ENCODE measurements around the gene TRAF3.
"Not testable (repeated sequence)": the region's sequence is repeated elsewhere in the genome, so short reads cannot be mapped to it uniquely, and the experiment has no call there.

Gene TRAF3

DNA sequence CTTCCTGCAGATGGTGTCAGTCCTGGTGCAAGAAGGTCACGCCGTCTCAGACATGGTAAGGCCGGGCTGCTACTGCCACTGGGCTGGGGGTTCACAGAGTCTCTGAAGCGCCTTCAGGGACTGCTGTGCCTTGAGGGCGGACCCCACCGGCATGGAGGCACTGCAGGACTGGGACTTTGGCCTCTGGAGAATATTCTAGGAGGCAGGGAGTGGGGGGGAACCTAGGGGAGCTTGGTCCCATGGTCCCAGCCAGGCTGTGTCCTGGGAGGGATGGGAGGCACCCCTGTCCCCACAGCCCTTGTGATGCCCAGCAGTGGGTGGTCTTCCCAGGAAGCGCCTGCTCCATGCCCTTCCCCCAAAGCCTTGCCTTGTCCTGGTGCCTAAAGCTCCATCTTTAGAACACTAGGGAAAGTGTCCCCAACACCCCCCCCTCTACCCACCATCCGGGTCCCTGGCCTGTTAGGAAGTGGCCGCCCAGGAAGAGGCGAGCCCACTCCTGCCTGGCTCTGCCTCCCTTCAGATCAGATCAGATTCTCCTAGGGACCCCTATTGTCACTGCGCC lies 146.8 kb downstream of the TRAF3 start:
- no peaks in the 10 kb centered on the region for H3K36me3 Mint-ChIP-seq
- H3K27ac Mint-ChIP-seq, result peak overlapping the region; percentile 65
- H3K4me3 Mint-ChIP-seq, result no peak overlapping the region
- H3K4me1 Mint-ChIP-seq, result peaks cover 14 to 20% of the 10 kb centered on the region in 2 donors
- no peaks in the 10 kb centered on the region for H3K9me3 Mint-ChIP-seq
- DNase-seq (no peak), ATAC-seq (replicated peaks) (no peak)
- H3K27me3 Mint-ChIP-seq, result peaks cover 16 to 35% of the 10 kb centered on the region in 2 donors

- Mint-ChIP-seq H3K4me3 (no peak overlapping the region), H3K36me3 (no peaks in the 10 kb centered on the region), H3K27me3 (peaks cover 16 to 35% of the 10 kb centered on the region in 2 donors), H3K27ac (no peak overlapping the region), H3K4me1 (peaks cover 16 to 25% of the 10 kb centered on the region in 2 donors), H3K9me3 (no peaks in the 10 kb centered on the region)
- ATAC-seq (replicated peaks), result no peak
- DNase-seq, result no peak
Observed at GRCh38 chr14:102924632-102925588, 147.7 kb downstream of the TRAF3 start.

DNA sequence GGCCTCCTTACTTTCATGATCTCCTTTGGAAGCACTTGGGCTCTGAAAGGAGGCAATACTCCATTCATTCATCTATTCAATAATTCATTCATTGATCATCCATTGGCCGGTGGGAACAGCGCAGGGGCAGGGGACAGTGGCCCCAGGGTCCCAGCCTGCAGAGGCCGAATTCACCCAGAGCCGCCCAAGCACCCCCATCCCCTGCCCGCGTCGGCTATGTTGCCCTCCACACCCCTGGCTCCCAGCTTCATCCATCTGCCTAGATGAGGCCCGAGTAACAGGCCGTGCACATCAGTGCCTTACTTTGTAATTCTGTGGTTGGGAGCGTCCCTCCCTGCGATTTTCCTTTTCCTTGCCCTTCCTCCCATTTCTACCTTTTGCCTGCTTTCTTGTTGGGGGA lies 148.4 kb downstream of the TRAF3 start:
- no peaks in the 10 kb centered on the region for H3K9me3 Mint-ChIP-seq
- H3K27me3 Mint-ChIP-seq, result peaks cover 17 to 36% of the 10 kb centered on the region in 2 donors
- ATAC-seq (replicated peaks) (no peak), DNase-seq (no peak)
- no peaks in the 10 kb centered on the region for H3K36me3 Mint-ChIP-seq
- H3K4me3 Mint-ChIP-seq, result no peak overlapping the region
- H3K27ac Mint-ChIP-seq, result no peak overlapping the region
- H3K4me1 Mint-ChIP-seq, result peaks cover 17 to 25% of the 10 kb centered on the region in 2 donors

DNA sequence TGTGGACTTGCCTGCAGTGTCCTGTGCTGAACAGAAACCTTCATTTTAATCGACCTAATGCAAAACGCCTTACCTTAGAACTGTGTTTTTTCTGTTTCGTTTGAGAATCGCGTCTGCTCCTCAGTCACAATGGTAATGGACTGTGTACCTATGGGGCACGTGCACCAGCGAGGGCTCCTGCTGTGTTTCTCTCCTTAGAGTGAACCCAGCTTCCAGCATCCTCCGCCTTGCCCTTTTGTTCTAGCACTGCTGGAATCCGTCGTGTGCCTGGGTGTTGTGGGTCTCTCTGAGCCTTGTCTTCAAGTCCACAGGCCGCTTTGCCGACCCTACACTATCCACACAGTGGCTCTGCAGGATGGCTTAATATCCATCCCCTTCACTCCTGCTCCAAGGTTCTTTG lies 148.9 kb downstream of the TRAF3 start:
- Mint-ChIP-seq H3K36me3 (no peaks in the 10 kb centered on the region), H3K4me3 (no peak overlapping the region)

DNA sequence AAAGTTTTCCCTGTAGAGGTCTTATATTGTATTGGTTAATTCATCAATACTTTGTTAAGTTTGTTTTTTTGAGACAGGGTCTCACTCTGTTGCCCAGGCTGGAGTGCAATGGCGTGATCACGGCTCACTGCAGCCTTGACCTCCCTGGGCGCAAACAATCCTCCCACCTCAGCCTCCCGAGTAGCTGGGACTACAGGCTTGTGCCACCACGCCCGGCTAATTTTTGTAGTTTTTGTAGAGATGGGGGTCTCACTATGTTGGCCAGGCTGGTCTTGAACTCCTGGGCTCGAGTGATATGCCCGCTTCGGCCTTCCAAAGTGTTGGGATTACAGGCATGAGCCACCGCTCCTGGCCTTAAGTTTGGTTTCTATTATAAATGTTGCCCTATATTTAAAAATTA lies 149.6 kb downstream of the TRAF3 start:
- H3K4me3 Mint-ChIP-seq; H3K27ac Mint-ChIP-seq; ATAC-seq (replicated peaks); DNase-seq; H3K36me3 Mint-ChIP-seq; H3K9me3 Mint-ChIP-seq: not testable (repeated sequence)
- H3K4me1 Mint-ChIP-seq, result peaks cover 19 to 25% of the 10 kb centered on the region in 2 donors
- H3K27me3 Mint-ChIP-seq, result peaks cover 19 to 40% of the 10 kb centered on the region in 2 donors

More for the DNA sequence above, 148.9 kb downstream of the TRAF3 start:
- Mint-ChIP-seq H3K4me1 (peaks cover 19 to 25% of the 10 kb centered on the region in 2 donors), H3K27ac (no peak overlapping the region), H3K9me3 (no peaks in the 10 kb centered on the region), H3K27me3 (peaks cover 19 to 40% of the 10 kb centered on the region in 2 donors)
- no peak for ATAC-seq (replicated peaks)
- DNase-seq, result no peak

GRCh38 chr14:102927346-102927877 lies 150.2 kb downstream of the TRAF3 start:
- no peak for ATAC-seq (replicated peaks)
- Mint-ChIP-seq H3K4me1 (peaks cover 20 to 25% of the 10 kb centered on the region in 2 donors), H3K36me3 (no peaks in the 10 kb centered on the region), H3K4me3 (peak overlapping the region; percentile 17 to 75), H3K27me3 (peaks cover 19 to 40% of the 10 kb centered on the region in 2 donors), H3K27ac (peak overlapping the region; percentile 80), H3K9me3 (no peaks in the 10 kb centered on the region)
- no peak for DNase-seq

GRCh38 chr14:102927878-102928411 lies 150.7 kb downstream of the TRAF3 start:
- peak; percentile 22 to 26 for ATAC-seq (replicated peaks)
- Mint-ChIP-seq H3K27me3 (peaks cover 19 to 40% of the 10 kb centered on the region in 2 donors), H3K36me3 (no peaks in the 10 kb centered on the region), H3K27ac (no peak overlapping the region), H3K9me3 (no peaks in the 10 kb centered on the region), H3K4me1 (peaks cover 20 to 24% of the 10 kb centered on the region in 2 donors), H3K4me3 (peak overlapping the region; percentile 73 to 75)
- no peak for DNase-seq

- peaks cover 18 to 20% of the 10 kb centered on the region in 2 donors for H3K4me1 Mint-ChIP-seq
Observed at GRCh38 chr14:102928412-102929240, 151.4 kb downstream of the TRAF3 start.

DNA sequence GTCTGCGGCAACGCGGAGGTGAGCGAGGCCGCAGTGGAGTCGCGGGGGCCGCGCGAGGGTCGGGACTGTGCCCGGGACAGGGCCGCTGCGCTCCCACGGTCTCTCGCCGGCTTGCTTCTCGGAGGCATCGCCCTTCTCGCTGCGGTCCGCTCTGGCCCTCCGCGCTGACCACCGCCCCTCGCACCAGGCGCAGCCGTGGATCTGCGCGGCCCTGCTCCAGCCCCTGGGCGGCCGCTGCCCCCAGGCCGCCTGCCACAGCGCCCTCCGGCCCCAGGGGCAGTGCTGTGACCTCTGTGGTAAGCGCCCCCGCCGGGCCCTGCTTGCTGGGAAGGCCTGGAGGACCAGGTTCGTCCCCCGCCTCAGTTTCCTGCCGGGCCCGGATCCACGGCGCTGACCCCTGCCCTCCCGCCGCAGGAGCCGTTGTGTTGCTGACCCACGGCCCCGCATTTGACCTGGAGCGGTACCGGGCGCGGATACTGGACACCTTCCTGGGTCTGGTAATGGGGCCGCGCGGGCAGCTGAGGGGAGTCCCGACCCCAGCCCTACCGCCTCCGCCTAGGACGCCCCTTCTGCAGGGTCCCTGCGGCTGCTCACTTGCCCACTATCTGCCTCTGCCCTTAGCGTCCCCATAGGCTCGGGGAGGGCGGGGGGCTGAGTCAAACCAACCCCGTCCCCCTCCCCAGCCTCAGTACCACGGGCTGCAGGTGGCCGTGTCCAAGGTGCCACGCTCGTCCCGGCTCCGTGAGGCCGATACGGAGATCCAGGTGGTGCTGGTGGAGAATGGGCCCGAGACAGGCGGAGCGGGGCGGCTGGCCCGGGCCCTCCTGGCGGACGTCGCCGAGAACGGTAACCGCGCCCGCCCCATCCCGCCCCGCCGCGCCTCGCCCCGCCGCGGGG lies 152.2 kb downstream of the TRAF3 start:
- Mint-ChIP-seq H3K27me3 (peaks cover 19 to 29% of the 10 kb centered on the region in 2 donors), H3K36me3 (peaks cover 11% of the 10 kb centered on the region in 2 donors), H3K9me3 (no peaks in the 10 kb centered on the region), H3K4me3 (peak overlapping the region; percentile 46 to 62), H3K4me1 (peaks cover 15% of the 10 kb centered on the region in 2 donors), H3K27ac (no peak overlapping the region)
- DNase-seq, result no peak
- ATAC-seq (replicated peaks), result no peak

More at GRCh38 chr14:102928412-102929240, 151.4 kb downstream of the TRAF3 start:
- H3K36me3 Mint-ChIP-seq, result peaks cover 6 to 7% of the 10 kb centered on the region in 2 donors
- H3K4me3 Mint-ChIP-seq, result peak overlapping the region; percentile 73 to 75
- H3K9me3 Mint-ChIP-seq, result no peaks in the 10 kb centered on the region
- peaks cover 19 to 35% of the 10 kb centered on the region in 2 donors for H3K27me3 Mint-ChIP-seq
- DNase-seq (peak; percentile 49), ATAC-seq (replicated peaks) (peak; percentile 73 to 80)
- no peak overlapping the region for H3K27ac Mint-ChIP-seq

DNA sequence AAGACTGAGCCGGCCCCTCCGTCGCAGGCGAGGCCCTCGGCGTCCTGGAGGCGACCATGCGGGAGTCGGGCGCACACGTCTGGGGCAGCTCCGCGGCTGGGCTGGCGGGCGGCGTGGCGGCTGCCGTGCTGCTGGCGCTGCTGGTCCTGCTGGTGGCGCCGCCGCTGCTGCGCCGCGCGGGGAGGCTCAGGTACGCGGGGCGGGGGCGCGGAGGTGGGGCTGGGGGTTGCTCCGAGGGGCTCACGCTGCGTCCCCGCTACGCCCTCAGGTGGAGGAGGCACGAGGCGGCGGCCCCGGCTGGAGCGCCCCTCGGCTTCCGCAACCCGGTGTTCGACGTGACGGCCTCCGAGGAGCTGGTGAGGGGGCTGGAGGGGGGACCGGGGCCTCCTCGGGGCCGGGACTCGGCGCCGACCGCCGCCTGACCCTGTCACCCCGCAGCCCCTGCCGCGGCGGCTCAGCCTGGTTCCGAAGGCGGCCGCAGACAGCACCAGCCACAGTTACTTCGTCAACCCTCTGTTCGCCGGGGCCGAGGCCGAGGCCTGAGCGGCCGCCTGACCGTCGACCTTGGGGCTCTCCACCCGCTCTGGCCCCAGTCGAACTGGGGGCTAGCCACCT lies 153.0 kb downstream of the TRAF3 start:
- ATAC-seq (replicated peaks) (peak in 1 of 2 donors; percentile 18), DNase-seq (no peak)
- peak overlapping the region in 1 of 2 donors; percentile 39 for H3K4me3 Mint-ChIP-seq
- no peak overlapping the region for H3K27ac Mint-ChIP-seq
- peaks cover 19 to 28% of the 10 kb centered on the region in 2 donors for H3K27me3 Mint-ChIP-seq
- no peaks in the 10 kb centered on the region for H3K9me3 Mint-ChIP-seq
- peaks cover 11% of the 10 kb centered on the region in 2 donors for H3K36me3 Mint-ChIP-seq
- peaks cover 15% of the 10 kb centered on the region in 2 donors for H3K4me1 Mint-ChIP-seq

DNA sequence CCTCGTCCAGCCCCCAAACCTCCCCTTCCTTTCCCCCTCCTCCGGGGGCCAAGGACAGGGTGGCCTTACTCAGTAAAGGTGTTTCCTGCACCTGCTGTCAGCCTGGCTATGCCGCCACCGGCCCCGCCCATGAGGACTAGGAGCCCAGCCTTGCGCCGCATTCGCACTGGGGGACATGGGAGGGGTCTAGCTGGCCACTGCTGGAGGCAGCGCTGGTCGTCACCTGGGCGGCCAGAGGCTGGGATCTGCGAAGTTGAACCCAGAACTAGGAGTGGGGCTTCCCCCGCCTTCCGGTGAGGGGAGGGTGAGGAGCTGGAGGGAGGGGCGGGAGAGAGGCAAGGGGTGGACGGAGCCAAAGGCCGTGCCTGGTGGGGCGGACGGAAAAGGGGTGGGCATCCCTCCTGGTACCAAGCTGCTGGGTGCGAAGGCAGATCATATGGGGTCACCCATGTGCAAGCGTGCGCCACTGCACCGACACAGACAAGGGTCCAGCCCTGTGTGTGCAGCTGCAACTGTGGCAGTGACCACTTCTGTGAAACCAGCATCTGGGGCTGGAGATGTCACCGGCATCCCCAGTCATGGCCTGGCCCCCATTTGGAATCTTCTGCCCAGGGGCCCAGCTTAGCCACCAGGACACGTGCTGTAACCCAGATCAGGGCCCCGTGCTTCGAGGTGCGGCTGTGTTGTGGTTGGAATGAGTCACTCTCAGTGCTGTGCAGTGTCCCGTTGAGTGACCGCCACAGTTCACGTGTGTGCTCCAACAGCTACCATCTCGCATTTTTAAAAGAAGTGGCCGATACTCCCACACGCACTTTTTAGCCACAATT lies 153.7 kb downstream of the TRAF3 start:
- peaks cover 12 to 16% of the 10 kb centered on the region in 2 donors for H3K4me1 Mint-ChIP-seq
- H3K9me3 Mint-ChIP-seq, result no peaks in the 10 kb centered on the region
- H3K27ac Mint-ChIP-seq, result no peak overlapping the region
- H3K27me3 Mint-ChIP-seq, result peaks cover 15 to 24% of the 10 kb centered on the region in 2 donors
- DNase-seq (no peak), ATAC-seq (replicated peaks) (no peak)
- peaks cover 11% of the 10 kb centered on the region in 2 donors for H3K36me3 Mint-ChIP-seq
- peak overlapping the region in 1 of 2 donors; percentile 39 for H3K4me3 Mint-ChIP-seq
